ENCODE data around the gene ERC2.

Gene ERC2

GRCh38 chr3:55676643-55677042 lies 791.6 kb downstream of the ERC2 start:
- no peak overlapping the region for H3K4me3 ChIP-seq (ENCODE audit: low read length)
- H3K27me3 ChIP-seq (ENCODE audit: control insufficient read depth, insufficient read depth, low read length) = peaks cover 3% of the 10 kb centered on the region
- H3K9me3 ChIP-seq (replicated peaks; ENCODE audit: low read length) = no peaks in the 10 kb centered on the region
- no peaks in the 10 kb centered on the region for H3K36me3 ChIP-seq (ENCODE audit: insufficient read depth, low read length)
- no peak overlapping the region for H3K9ac ChIP-seq (ENCODE audit: low read depth, low read length)
- no peak overlapping the region for H3K4me2 ChIP-seq (ENCODE audit: low read length)
- H3K4me1 ChIP-seq (ENCODE audit: control insufficient read depth, insufficient read depth, low read length) = no peaks in the 10 kb centered on the region

DNA sequence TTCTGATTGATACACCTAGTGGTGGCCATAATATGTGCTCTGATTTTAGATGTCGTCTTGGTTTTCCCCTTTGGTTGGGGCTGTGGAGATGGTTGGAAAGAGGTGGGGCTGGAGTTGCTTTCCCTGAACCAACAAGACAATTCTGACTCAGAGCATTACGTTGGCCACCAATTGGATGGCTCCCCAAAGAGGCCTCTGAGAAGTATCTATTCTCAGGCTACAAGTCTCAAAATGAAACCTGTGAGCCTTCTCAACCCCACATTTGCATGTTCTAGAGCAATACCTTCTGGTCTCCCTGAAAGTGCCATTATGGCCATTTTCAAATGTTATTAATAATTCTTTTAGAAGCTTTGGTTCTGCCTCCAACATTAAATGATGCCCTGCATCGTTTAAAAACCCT lies 792.8 kb downstream of the ERC2 start:
- H3K9me3 ChIP-seq (replicated peaks; ENCODE audit: low read length) = no peaks in the 10 kb centered on the region
- H3K4me3 ChIP-seq (ENCODE audit: low read length) = no peak overlapping the region
- H3K4me1 ChIP-seq (ENCODE audit: control insufficient read depth, insufficient read depth, low read length) = no peaks in the 10 kb centered on the region
- H3K36me3 ChIP-seq (ENCODE audit: insufficient read depth, low read length) = no peaks in the 10 kb centered on the region
- H3K4me2 ChIP-seq (ENCODE audit: low read length) = no peak overlapping the region
- H3K27me3 ChIP-seq (ENCODE audit: control insufficient read depth, insufficient read depth, low read length) = peaks cover 3% of the 10 kb centered on the region
- no peak overlapping the region for H3K9ac ChIP-seq (ENCODE audit: low read depth, low read length)

DNA sequence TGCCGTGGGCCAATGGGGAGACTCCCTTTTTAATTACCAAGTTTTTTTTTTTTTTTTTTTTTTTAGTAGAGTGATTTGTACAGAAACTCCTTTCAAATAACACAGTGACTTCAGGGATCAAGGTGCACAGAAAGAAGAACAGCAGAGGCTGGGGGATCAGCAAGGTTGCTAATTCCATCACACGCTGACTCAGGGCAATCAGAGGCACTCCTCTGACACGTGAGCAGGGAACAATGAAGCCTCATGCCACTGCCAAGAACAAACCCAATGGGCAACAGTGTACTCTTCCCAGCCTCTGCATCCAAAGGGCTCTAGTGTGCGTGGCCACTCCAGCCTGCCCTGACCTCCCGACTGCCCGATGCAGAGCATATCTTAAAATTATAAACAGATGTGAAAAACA lies 794.5 kb downstream of the ERC2 start:
- no peaks in the 10 kb centered on the region for H3K4me1 ChIP-seq (ENCODE audit: control insufficient read depth, insufficient read depth, low read length)

DNA sequence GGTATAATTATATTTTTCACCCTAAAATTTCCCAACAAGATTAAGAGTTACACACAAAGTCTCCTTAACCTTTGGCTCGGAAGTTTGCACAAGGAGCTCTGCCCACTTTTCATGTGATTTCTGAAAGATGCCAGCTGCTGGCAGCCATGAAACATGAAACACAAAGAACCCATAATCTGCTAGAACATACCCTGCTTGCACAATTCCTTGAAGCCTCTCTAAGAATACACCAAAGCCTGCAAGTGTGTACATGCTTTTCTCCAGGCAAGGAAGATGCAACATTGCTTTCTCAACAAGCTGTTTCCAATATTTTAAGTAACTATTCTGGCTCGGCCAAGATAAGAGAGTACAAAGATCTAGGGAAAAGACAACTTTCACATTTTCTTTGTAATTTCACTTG lies 799.1 kb downstream of the ERC2 start:
- H3K36me3 ChIP-seq (ENCODE audit: insufficient read depth, low read length) = no peaks in the 10 kb centered on the region
- H3K4me1 ChIP-seq (ENCODE audit: control insufficient read depth, insufficient read depth, low read length) = no peaks in the 10 kb centered on the region
- no peaks in the 10 kb centered on the region for H3K27me3 ChIP-seq (ENCODE audit: control insufficient read depth, insufficient read depth, low read length)
- no peaks in the 10 kb centered on the region for H3K9me3 ChIP-seq (replicated peaks; ENCODE audit: low read length)
- no peak overlapping the region for H3K9ac ChIP-seq (ENCODE audit: low read depth, low read length)
- no peak overlapping the region for H3K4me2 ChIP-seq (ENCODE audit: low read length)
- H3K4me3 ChIP-seq (ENCODE audit: low read length) = no peak overlapping the region

More for the DNA sequence above, 794.5 kb downstream of the ERC2 start:
- H3K4me2 ChIP-seq (ENCODE audit: low read length) = no peak overlapping the region
- H3K27me3 ChIP-seq (ENCODE audit: control insufficient read depth, insufficient read depth, low read length) = peaks cover 1% of the 10 kb centered on the region
- H3K9me3 ChIP-seq (replicated peaks; ENCODE audit: low read length) = no peaks in the 10 kb centered on the region
- H3K36me3 ChIP-seq (ENCODE audit: insufficient read depth, low read length) = no peaks in the 10 kb centered on the region
- H3K9ac ChIP-seq (ENCODE audit: low read depth, low read length) = no peak overlapping the region
- no peak overlapping the region for H3K4me3 ChIP-seq (ENCODE audit: low read length)

DNA sequence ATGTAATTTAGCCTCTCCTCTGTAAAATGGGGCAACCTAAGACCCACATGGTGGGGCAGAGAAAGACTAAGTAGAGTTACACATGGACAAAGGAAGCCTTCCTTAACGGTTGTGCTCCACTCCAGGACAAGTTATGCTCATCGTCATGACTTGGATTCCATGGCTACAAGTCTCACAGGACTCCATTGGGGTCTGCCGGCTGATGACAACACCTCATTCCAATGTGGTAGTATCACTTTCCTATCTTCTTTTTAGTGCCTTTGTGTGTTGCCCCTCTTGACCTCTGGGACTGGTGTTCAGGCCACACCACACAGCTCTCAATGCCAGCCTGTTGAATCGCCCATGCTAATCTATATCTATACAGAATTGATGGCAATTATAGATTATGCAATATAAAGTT lies 799.9 kb downstream of the ERC2 start:
- no peaks in the 10 kb centered on the region for H3K27me3 ChIP-seq (ENCODE audit: control insufficient read depth, insufficient read depth, low read length)
- no peaks in the 10 kb centered on the region for H3K36me3 ChIP-seq (ENCODE audit: insufficient read depth, low read length)
- no peak overlapping the region for H3K9ac ChIP-seq (ENCODE audit: low read depth, low read length)
- no peaks in the 10 kb centered on the region for H3K4me1 ChIP-seq (ENCODE audit: control insufficient read depth, insufficient read depth, low read length)
- H3K9me3 ChIP-seq (replicated peaks; ENCODE audit: low read length) = no peaks in the 10 kb centered on the region
- no peak overlapping the region for H3K4me2 ChIP-seq (ENCODE audit: low read length)
- no peak overlapping the region for H3K4me3 ChIP-seq (ENCODE audit: low read length)

GRCh38 chr3:55664387-55664786 lies 803.9 kb downstream of the ERC2 start:
- Histone ChIP-seq H3K9ac (ENCODE audit: low read depth, low read length) (no peak overlapping the region), H3K4me2 (ENCODE audit: low read length) (no peak overlapping the region), H3K36me3 (ENCODE audit: insufficient read depth, low read length) (no peaks in the 10 kb centered on the region), H3K4me1 (ENCODE audit: control insufficient read depth, insufficient read depth, low read length) (peaks cover 3% of the 10 kb centered on the region), H3K9me3 (replicated peaks; ENCODE audit: low read length) (no peaks in the 10 kb centered on the region), H3K4me3 (ENCODE audit: low read length) (no peak overlapping the region), H3K27me3 (ENCODE audit: control insufficient read depth, insufficient read depth, low read length) (no peaks in the 10 kb centered on the region)

DNA sequence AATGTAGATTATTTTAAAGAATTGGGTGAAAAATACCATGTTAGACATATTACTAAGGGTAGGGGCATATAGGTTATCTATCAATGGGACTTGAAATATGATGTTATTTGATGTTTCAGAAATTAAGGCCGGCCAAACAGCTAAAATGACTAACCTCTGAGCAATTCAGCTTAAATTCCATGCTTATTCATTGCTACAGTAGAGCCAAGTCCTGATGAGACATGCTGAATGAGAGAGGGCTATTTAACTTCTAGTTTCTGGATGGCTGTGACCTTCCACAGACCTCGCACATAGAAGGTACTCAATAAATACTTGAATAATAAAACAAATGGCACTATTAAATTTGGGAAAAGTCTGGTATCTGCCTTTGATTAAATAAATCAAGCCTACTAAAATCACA lies 805.6 kb downstream of the ERC2 start:
- Histone ChIP-seq H3K4me3 (ENCODE audit: low read length) (no peak overlapping the region), H3K27me3 (ENCODE audit: control insufficient read depth, insufficient read depth, low read length) (no peaks in the 10 kb centered on the region), H3K9me3 (replicated peaks; ENCODE audit: low read length) (no peaks in the 10 kb centered on the region), H3K4me1 (ENCODE audit: control insufficient read depth, insufficient read depth, low read length) (peaks cover 3% of the 10 kb centered on the region), H3K36me3 (ENCODE audit: insufficient read depth, low read length) (no peaks in the 10 kb centered on the region), H3K9ac (ENCODE audit: low read depth, low read length) (no peak overlapping the region), H3K4me2 (ENCODE audit: low read length) (no peak overlapping the region)

DNA sequence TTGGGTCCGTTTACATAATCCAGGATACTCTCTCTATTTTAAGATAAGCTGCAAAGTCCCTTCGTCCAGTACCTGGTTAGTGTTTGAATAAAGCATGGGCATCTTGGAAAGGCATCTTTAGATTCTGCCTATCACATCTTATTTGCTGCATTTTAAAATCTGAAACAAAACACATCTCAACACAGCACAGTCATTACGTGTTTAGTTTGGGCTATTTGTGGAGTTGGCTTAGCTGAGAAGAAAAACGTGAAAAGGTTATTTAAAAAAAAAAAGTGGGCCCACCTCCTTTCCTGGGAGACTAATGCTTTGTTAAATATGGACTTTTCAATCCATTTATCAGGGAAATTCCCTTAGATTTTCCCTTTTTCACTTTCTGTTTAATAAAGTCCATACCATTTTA lies 806.7 kb downstream of the ERC2 start:
- Histone ChIP-seq H3K9me3 (replicated peaks; ENCODE audit: low read length) (no peaks in the 10 kb centered on the region), H3K9ac (ENCODE audit: low read depth, low read length) (no peak overlapping the region), H3K4me3 (ENCODE audit: low read length) (no peak overlapping the region), H3K27me3 (ENCODE audit: control insufficient read depth, insufficient read depth, low read length) (no peaks in the 10 kb centered on the region), H3K36me3 (ENCODE audit: insufficient read depth, low read length) (no peaks in the 10 kb centered on the region), H3K4me1 (ENCODE audit: control insufficient read depth, insufficient read depth, low read length) (peaks cover 3% of the 10 kb centered on the region), H3K4me2 (ENCODE audit: low read length) (no peak overlapping the region)

DNA sequence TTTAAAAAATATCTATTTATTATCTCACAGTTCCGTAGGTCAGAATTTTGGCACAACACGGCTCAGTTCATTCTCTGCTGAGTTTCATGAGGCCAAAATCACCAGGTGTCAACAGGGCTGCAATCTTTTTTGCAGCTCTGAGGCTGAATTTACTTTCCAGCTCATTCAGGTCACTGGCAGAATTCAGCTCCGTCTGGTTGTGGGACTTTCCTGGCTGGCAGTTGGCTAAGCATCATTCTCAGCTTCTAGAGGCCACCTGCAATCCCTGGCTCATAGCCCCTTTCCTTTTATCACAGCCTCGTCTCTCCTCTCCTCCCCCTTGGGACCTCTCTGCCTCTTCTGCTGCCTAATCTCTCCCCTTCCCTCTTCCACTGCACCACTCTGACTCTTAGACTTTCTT lies 807.1 kb downstream of the ERC2 start:
- H3K9ac ChIP-seq (ENCODE audit: low read depth, low read length) = no peak overlapping the region
- H3K27me3 ChIP-seq (ENCODE audit: control insufficient read depth, insufficient read depth, low read length) = no peaks in the 10 kb centered on the region
- no peak overlapping the region for H3K4me3 ChIP-seq (ENCODE audit: low read length)
- H3K9me3 ChIP-seq (replicated peaks; ENCODE audit: low read length) = no peaks in the 10 kb centered on the region
- H3K4me2 ChIP-seq (ENCODE audit: low read length) = no peak overlapping the region
- peaks cover 3% of the 10 kb centered on the region for H3K4me1 ChIP-seq (ENCODE audit: control insufficient read depth, insufficient read depth, low read length)
- H3K36me3 ChIP-seq (ENCODE audit: insufficient read depth, low read length) = no peaks in the 10 kb centered on the region

GRCh38 chr3:55660642-55661041 lies 807.6 kb downstream of the ERC2 start:
- Histone ChIP-seq H3K27me3 (ENCODE audit: control insufficient read depth, insufficient read depth, low read length) (no peaks in the 10 kb centered on the region), H3K4me1 (ENCODE audit: control insufficient read depth, insufficient read depth, low read length) (peaks cover 3% of the 10 kb centered on the region), H3K9me3 (replicated peaks; ENCODE audit: low read length) (no peaks in the 10 kb centered on the region), H3K4me2 (ENCODE audit: low read length) (no peak overlapping the region), H3K36me3 (ENCODE audit: insufficient read depth, low read length) (no peaks in the 10 kb centered on the region), H3K4me3 (ENCODE audit: low read length) (no peak overlapping the region), H3K9ac (ENCODE audit: low read depth, low read length) (no peak overlapping the region)

DNA sequence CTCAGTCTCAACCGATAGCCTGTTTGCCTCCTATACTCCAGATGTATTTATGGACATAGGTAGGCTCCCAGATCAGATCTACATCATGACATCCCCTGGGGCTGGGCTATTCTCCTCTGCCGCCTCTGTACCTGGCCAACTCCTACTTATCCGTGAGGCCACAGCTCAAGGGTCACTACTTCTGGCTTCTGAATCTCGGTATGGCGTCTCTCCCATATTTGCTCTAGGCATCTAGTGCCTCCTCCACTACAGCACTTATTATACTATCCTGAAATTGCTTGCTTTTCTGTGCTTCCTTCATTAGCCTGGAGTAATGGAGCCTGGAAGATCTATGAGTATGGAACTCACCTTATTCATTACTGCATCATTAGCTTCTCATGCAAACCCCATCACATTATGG lies 808.6 kb downstream of the ERC2 start:
- Histone ChIP-seq H3K27me3 (ENCODE audit: control insufficient read depth, insufficient read depth, low read length) (no peaks in the 10 kb centered on the region), H3K4me1 (ENCODE audit: control insufficient read depth, insufficient read depth, low read length) (peaks cover 3% of the 10 kb centered on the region), H3K4me3 (ENCODE audit: low read length) (no peak overlapping the region), H3K36me3 (ENCODE audit: insufficient read depth, low read length) (no peaks in the 10 kb centered on the region), H3K9ac (ENCODE audit: low read depth, low read length) (no peak overlapping the region), H3K4me2 (ENCODE audit: low read length) (no peak overlapping the region), H3K9me3 (replicated peaks; ENCODE audit: low read length) (no peaks in the 10 kb centered on the region)

GRCh38 chr3:55658690-55659562 lies 809.3 kb downstream of the ERC2 start:
- H3K9me3 ChIP-seq (replicated peaks; ENCODE audit: low read length) = no peaks in the 10 kb centered on the region
- H3K4me1 ChIP-seq (ENCODE audit: control insufficient read depth, insufficient read depth, low read length) = peaks cover 3% of the 10 kb centered on the region
- H3K4me2 ChIP-seq (ENCODE audit: low read length) = no peak overlapping the region
- H3K36me3 ChIP-seq (ENCODE audit: insufficient read depth, low read length) = no peaks in the 10 kb centered on the region
- H3K9ac ChIP-seq (ENCODE audit: low read depth, low read length) = no peak overlapping the region
- H3K27me3 ChIP-seq (ENCODE audit: control insufficient read depth, insufficient read depth, low read length) = no peaks in the 10 kb centered on the region
- no peak overlapping the region for H3K4me3 ChIP-seq (ENCODE audit: low read length)
